NCI-H146 (cell line): ENCODE data around the gene HMGXB3.

Experiments used
- DNase-seq: peaks from one replicate; lab custom pipeline; 2025; lab: John Stamatoyannopoulos, UW

Gene HMGXB3

GRCh38 chr5:150092159-150092787 lies 91.7 kb downstream of the HMGXB3 start:
- DNase-seq: no peak

GRCh38 chr5:150097152-150097551 lies 96.6 kb downstream of the HMGXB3 start:
- DNase-seq: no peak

GRCh38 chr5:150101023-150101422 lies 100.5 kb downstream of the HMGXB3 start:
- no peak for DNase-seq
